Loucy (cell line): ENCODE data around the gene H6PD.

Source experiments
- H2AFZ ChIP-seq: fragments of 200-600 bp; sonication (generic); 2 replicates; pipeline ENCODE4 v1.6.0; 2016; ENCODE audit warnings: antibody characterized with exemption, mild to moderate bottlenecking, low read length, moderate library complexity
- H3F3A ChIP-seq: fragments of 200-600 bp; 2 replicates; pipeline ENCODE4 v1.6.0; 2016; ENCODE audit warnings: antibody characterized with exemption, low read depth, mild to moderate bottlenecking
- H3K27me3 ChIP-seq: fragments of 200-600 bp; sonication (generic); 2 replicates; pipeline ENCODE4 v1.6.1; 2014; ENCODE audit warnings: low read length, mild to moderate bottlenecking; ENCODE audit not compliant: insufficient read depth, poor library complexity, severe bottlenecking
- H3K36me3 ChIP-seq: fragments of 200-600 bp; sonication (generic); 2 replicates; pipeline ENCODE4 v1.6.1; 2016; ENCODE audit warnings: low read length; ENCODE audit not compliant: insufficient read depth
- H3K4me1 ChIP-seq: fragments of 200-600 bp; sonication (generic); 2 replicates; pipeline ENCODE4 v1.5.1; 2014; ENCODE audit warnings: low read length, mild to moderate bottlenecking; ENCODE audit not compliant: insufficient read depth, poor library complexity, severe bottlenecking
- H3K4me2 ChIP-seq: fragments of 200-600 bp; sonication (generic); 2 replicates; pipeline ENCODE4 v1.6.0; 2014; ENCODE audit warnings: antibody characterized with exemption, low read length, low read depth, mild to moderate bottlenecking; ENCODE audit not compliant: poor library complexity, severe bottlenecking
- H3K4me3 ChIP-seq: fragments of 200-600 bp; sonication (generic); 2 replicates; pipeline ENCODE4 v1.5.1; 2014; ENCODE audit warnings: low read length, mild to moderate bottlenecking, mixed read lengths; ENCODE audit not compliant: poor library complexity, severe bottlenecking
- H3K79me2 ChIP-seq: fragments of 200-600 bp; sonication (generic); 2 replicates; pipeline ENCODE4 v1.6.1; 2014; ENCODE audit warnings: low read length; ENCODE audit not compliant: insufficient read depth
- H3K9ac ChIP-seq: fragments of 200-600 bp; sonication (generic); 2 replicates; pipeline ENCODE4 v1.6.0; 2014; ENCODE audit warnings: mild to moderate bottlenecking, low read depth, low read length, moderate library complexity; ENCODE audit not compliant: poor library complexity, severe bottlenecking
- H3K9me2 ChIP-seq: fragments of 200-600 bp; sonication (generic); replicated peaks from 2 replicates; pipeline ENCODE4 v1.6.1; 2016; ENCODE audit warnings: low read depth, low read length, mixed read lengths
- H3K9me3 ChIP-seq: fragments of 200-600 bp; sonication (generic); 2 replicates; pipeline ENCODE4 v1.6.1; 2014; ENCODE audit warnings: mild to moderate bottlenecking, antibody characterized with exemption, low read length, low read depth; ENCODE audit not compliant: insufficient read depth
- H4K20me1 ChIP-seq: fragments of 200-600 bp; sonication (generic); 2 replicates; pipeline ENCODE4 v1.6.0; 2014; ENCODE audit warnings: antibody characterized with exemption, low read length, mild to moderate bottlenecking; ENCODE audit not compliant: insufficient read depth, poor library complexity, severe bottlenecking
- EZH2phosphoT487 ChIP-seq: fragments of 200-600 bp; IDR thresholded peaks from 2 replicates; pipeline ENCODE4 v1.6.1; 2018; ENCODE audit warnings: antibody characterized with exemption, mild to moderate bottlenecking, moderate library complexity, borderline replicate concordance
- TF ChIP-seq, protein P1 (sequence below): fragments of 200-600 bp; sonication (generic); conservative IDR thresholded peaks from 2 replicates; pipeline ENCODE4 v1.5.1; 2014; ENCODE audit warnings: mild to moderate bottlenecking, antibody characterized with exemption, low read length

Gene H6PD

GRCh38 chr1:9229549-9229948 is 5.0 kb upstream of the H6PD start:
- no peak overlapping the region for H3K4me2 ChIP-seq
- H3K36me3 ChIP-seq = no peaks in the 10 kb centered on the region
- H3K4me3 ChIP-seq = no peak overlapping the region
- H3K79me2 ChIP-seq = no peaks in the 10 kb centered on the region
- no peaks in the 10 kb centered on the region for H3K9me3 ChIP-seq
- H3K27me3 ChIP-seq = no peaks in the 10 kb centered on the region
- H3F3A ChIP-seq = 0 out of 2 replicates have a peak, but pooled peaks cover 2% of the 10 kb centered on the region
- no peaks in the 10 kb centered on the region for H4K20me1 ChIP-seq
- no peak overlapping the region for H2AFZ ChIP-seq
- H3K9me2 ChIP-seq = no peaks in the 10 kb centered on the region
- peaks cover 4% of the 10 kb centered on the region for H3K4me1 ChIP-seq
- no peak overlapping the region for H3K9ac ChIP-seq
- TF ChIP-seq, protein P1, sequence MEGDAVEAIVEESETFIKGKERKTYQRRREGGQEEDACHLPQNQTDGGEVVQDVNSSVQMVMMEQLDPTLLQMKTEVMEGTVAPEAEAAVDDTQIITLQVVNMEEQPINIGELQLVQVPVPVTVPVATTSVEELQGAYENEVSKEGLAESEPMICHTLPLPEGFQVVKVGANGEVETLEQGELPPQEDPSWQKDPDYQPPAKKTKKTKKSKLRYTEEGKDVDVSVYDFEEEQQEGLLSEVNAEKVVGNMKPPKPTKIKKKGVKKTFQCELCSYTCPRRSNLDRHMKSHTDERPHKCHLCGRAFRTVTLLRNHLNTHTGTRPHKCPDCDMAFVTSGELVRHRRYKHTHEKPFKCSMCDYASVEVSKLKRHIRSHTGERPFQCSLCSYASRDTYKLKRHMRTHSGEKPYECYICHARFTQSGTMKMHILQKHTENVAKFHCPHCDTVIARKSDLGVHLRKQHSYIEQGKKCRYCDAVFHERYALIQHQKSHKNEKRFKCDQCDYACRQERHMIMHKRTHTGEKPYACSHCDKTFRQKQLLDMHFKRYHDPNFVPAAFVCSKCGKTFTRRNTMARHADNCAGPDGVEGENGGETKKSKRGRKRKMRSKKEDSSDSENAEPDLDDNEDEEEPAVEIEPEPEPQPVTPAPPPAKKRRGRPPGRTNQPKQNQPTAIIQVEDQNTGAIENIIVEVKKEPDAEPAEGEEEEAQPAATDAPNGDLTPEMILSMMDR = no peak
- no peak for TF ChIP-seq EZH2phosphoT487

GRCh38 chr1:9230869-9231533 is 3.6 kb upstream of the H6PD start:
- H3F3A ChIP-seq = 0 out of 2 replicates have a peak, but pooled peaks cover 2% of the 10 kb centered on the region
- H3K4me1 ChIP-seq = peaks cover 9% of the 10 kb centered on the region
- H3K9me2 ChIP-seq = no peaks in the 10 kb centered on the region
- peaks cover 10% of the 10 kb centered on the region for H3K79me2 ChIP-seq
- H4K20me1 ChIP-seq = no peaks in the 10 kb centered on the region
- no peaks in the 10 kb centered on the region for H3K36me3 ChIP-seq
- H3K27me3 ChIP-seq = no peaks in the 10 kb centered on the region
- no peak for TF ChIP-seq EZH2phosphoT487
- TF ChIP-seq, protein P1 = no peak
- H3K9ac ChIP-seq = no peak overlapping the region
- H3K9me3 ChIP-seq = no peaks in the 10 kb centered on the region
- H2AFZ ChIP-seq = no peak overlapping the region
- no peak overlapping the region for H3K4me3 ChIP-seq
- no peak overlapping the region for H3K4me2 ChIP-seq

DNA sequence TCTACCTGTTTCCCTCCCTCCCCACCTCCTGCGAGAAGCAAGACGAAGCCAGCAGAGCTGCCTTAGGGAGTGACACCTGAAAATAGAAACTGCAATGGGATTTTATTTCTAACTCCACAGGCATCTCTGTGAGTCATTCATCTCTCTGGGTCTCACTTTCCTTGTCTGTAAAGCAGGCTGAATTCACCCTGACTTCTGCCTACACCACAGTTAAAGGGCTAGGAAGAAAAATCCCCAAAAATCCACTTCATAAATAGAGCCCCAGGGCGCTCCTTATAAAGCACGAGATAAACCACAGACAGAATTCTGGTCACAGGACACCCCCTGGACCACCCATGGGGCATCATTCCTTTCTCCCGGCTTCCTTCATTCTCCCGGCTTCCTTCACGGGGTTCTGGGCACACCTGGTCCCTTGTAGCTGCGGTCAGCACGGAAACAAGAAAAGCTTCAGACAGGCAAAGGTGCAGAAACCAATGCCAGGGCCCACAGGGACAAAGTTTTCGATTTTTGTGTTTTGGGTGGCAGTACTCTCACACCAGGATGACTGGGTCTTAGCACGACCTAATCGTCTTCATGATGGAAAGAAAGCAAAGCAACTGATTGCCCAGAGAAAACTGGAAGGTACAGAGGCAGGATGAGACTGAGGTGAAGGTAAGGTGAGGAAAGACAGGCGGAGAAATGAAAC is 2.8 kb upstream of the H6PD start:
- Histone ChIP-seq H3K9ac (no peak overlapping the region), H3K79me2 (peaks cover 18% of the 10 kb centered on the region), H3F3A (0 out of 2 replicates have a peak, but pooled peaks cover 2% of the 10 kb centered on the region), H3K4me3 (no peak overlapping the region), H4K20me1 (no peaks in the 10 kb centered on the region), H3K4me2 (no peak overlapping the region), H2AFZ (no peak overlapping the region), H3K9me2 (no peaks in the 10 kb centered on the region), H3K27me3 (no peaks in the 10 kb centered on the region), H3K4me1 (peaks cover 16% of the 10 kb centered on the region), H3K36me3 (no peaks in the 10 kb centered on the region), H3K9me3 (no peaks in the 10 kb centered on the region)
- TF ChIP-seq, protein P1 = no peak
- TF ChIP-seq EZH2phosphoT487 = no peak
